HG03025 (cell line): ENCODE measurements around the gene EFCC1.

Source experiments
- ATAC-seq: cut with Tn5 transposase; IDR thresholded peaks from one replicate; pipeline ENCODE4 v1.9.1; 2021; ENCODE audit warnings: mild to moderate bottlenecking, moderate library complexity; ENCODE audit not compliant: unreplicated experiment, low FRiP score

EFCC1 gene

GRCh38 chr3:128994173-128994512 lies 7.0 kb upstream of the EFCC1 start:
- no peak for ATAC-seq

- no peak for ATAC-seq
Observed at GRCh38 chr3:128994581-128995546, 6.2 kb upstream of the EFCC1 start.

GRCh38 chr3:128995737-128996136 lies 5.4 kb upstream of the EFCC1 start:
- no peak for ATAC-seq

GRCh38 chr3:128996200-128996599 lies 4.9 kb upstream of the EFCC1 start:
- ATAC-seq: no peak

GRCh38 chr3:128996726-128997125 lies 4.4 kb upstream of the EFCC1 start:
- ATAC-seq: no peak

GRCh38 chr3:128997486-128998133 lies 3.5 kb upstream of the EFCC1 start:
- ATAC-seq: no peak

- ATAC-seq: no peak
Observed at GRCh38 chr3:128998561-128998960, 2.5 kb upstream of the EFCC1 start.

- ATAC-seq: no peak
Observed at GRCh38 chr3:128999102-128999501, 2.0 kb upstream of the EFCC1 start.

- ATAC-seq: no peak
Observed at GRCh38 chr3:129000742-129001100, 383 bp upstream of the EFCC1 start.

- ATAC-seq: no peak
Observed at GRCh38 chr3:129001806-129002572, 885 bp downstream of the EFCC1 start.

- no peak for ATAC-seq
Observed at GRCh38 chr3:129002573-129003569, 1.8 kb downstream of the EFCC1 start.

- ATAC-seq: no peak
Observed at GRCh38 chr3:129003578-129004112, 2.5 kb downstream of the EFCC1 start.

- ATAC-seq: no peak
Observed at GRCh38 chr3:129004639-129005295, 3.7 kb downstream of the EFCC1 start.

- no peak for ATAC-seq
Observed at GRCh38 chr3:129005526-129006303, 4.6 kb downstream of the EFCC1 start.

- no peak for ATAC-seq
Observed at GRCh38 chr3:129006864-129007263, 5.8 kb downstream of the EFCC1 start.

- no peak for ATAC-seq
Observed at GRCh38 chr3:129007792-129008191, 6.7 kb downstream of the EFCC1 start.

- ATAC-seq: no peak
Observed at GRCh38 chr3:129009266-129009665, 8.2 kb downstream of the EFCC1 start.

- ATAC-seq: no peak
Observed at GRCh38 chr3:129010310-129010956, 9.3 kb downstream of the EFCC1 start.
